GM23248 (cell line): Measurements from ENCODE around the gene TRAPPC8. TPM values are rescaled to one million over a fixed set of nuclear protein-coding genes. Genes with fewer than 3 reads are reported as not detected.
"Not testable (repeated sequence)": the region's sequence is repeated elsewhere in the genome, so short reads cannot be mapped to it uniquely, and the experiment has no call there.

ENCODE experiments used
- DNase-seq: peaks from one replicate; pipeline ENCODE4 v3.0.0-alpha.2; 2015
- H2AFZ ChIP-seq: fragments of 200-600 bp; sonication (generic); 2 replicates; pipeline ENCODE4 v1.6.1; 2016; ENCODE audit warnings: antibody characterized with exemption
- H3F3A ChIP-seq: fragments of 200-600 bp; sonication (generic); 2 replicates; pipeline ENCODE4 v1.6.1; 2016; ENCODE audit warnings: mild to moderate bottlenecking, antibody characterized with exemption, mixed run types; ENCODE audit not compliant: insufficient read depth
- H3K27ac ChIP-seq: fragments of 200-600 bp; sonication (generic); 2 replicates; pipeline ENCODE4 v1.5.1; 2016; ENCODE audit warnings: mild to moderate bottlenecking
- H3K27me3 ChIP-seq: fragments of 200-600 bp; sonication (generic); replicated peaks from 2 replicates; pipeline ENCODE4 v1.6.1; 2016; ENCODE audit warnings: mild to moderate bottlenecking; ENCODE audit not compliant: insufficient read depth
- H3K36me3 ChIP-seq: fragments of 200-600 bp; sonication (generic); 2 replicates; pipeline ENCODE4 v1.6.1; 2016; ENCODE audit warnings: low read depth, mild to moderate bottlenecking
- H3K4me1 ChIP-seq: fragments of 200-600 bp; sonication (generic); 2 replicates; pipeline ENCODE4 v1.6.1; 2016; ENCODE audit warnings: mild to moderate bottlenecking; ENCODE audit not compliant: insufficient read depth
- H3K4me2 ChIP-seq: fragments of 200-600 bp; sonication (generic); one replicate; pipeline ENCODE4 v1.6.1; 2016; ENCODE audit warnings: mild to moderate bottlenecking; ENCODE audit not compliant: unreplicated experiment
- H3K4me3 ChIP-seq: fragments of 200-600 bp; sonication (generic); 2 replicates; pipeline ENCODE4 v1.5.1; 2016; ENCODE audit warnings: mild to moderate bottlenecking
- H3K79me2 ChIP-seq: fragments of 200-600 bp; sonication (generic); 2 replicates; pipeline ENCODE4 v1.6.1; 2016; ENCODE audit warnings: mild to moderate bottlenecking; ENCODE audit not compliant: insufficient read depth
- H3K9ac ChIP-seq: fragments of 200-600 bp; sonication (generic); 2 replicates; pipeline ENCODE4 v1.6.1; 2016; ENCODE audit warnings: mild to moderate bottlenecking
- H3K9me2 ChIP-seq: fragments of 200-600 bp; sonication (generic); 2 replicates; pipeline ENCODE4 v1.6.1; 2016; ENCODE audit warnings: mixed run types, mild to moderate bottlenecking, moderate library complexity; ENCODE audit not compliant: insufficient read depth
- H3K9me3 ChIP-seq: fragments of 200-600 bp; sonication (generic); one replicate; pipeline ENCODE4 v1.6.1; 2017; ENCODE audit warnings: low read depth
- H4K20me1 ChIP-seq: fragments of 200-600 bp; sonication (generic); 2 replicates; pipeline ENCODE4 v1.6.0; 2016; ENCODE audit not compliant: insufficient read depth
- EZH2 ChIP-seq: fragments of 200-600 bp; sonication (generic); IDR thresholded peaks from 2 replicates; pipeline ENCODE4 v1.6.1; 2018; ENCODE audit warnings: antibody characterized with exemption, mild to moderate bottlenecking; ENCODE audit not compliant: insufficient read depth, poor library complexity, severe bottlenecking
- EZH2phosphoT487 ChIP-seq: fragments of 200-600 bp; sonication (generic); IDR thresholded peaks from 2 replicates; pipeline ENCODE4 v1.6.1; 2018; ENCODE audit warnings: antibody characterized with exemption, moderate library complexity, mild to moderate bottlenecking, low read depth; ENCODE audit not compliant: insufficient read depth
- WGBS, 2 experiments: methylation state at CpG; one replicate each; pipeline ENCODE4 v1.1.6; 2015 to 2017; ENCODE audit warnings: low lambda C conversion rate in 2 of 2, low coverage in 1 of 2; ENCODE audit errors: missing lambda C conversion rate in 2 of 2; 5-methylcytosine and 5-hydroxymethylcytosine counted together
- in situ Hi-C: fragments of 300-500 bp; cut with MboI; formaldehyde crosslinking; loops from 2 replicates; pipeline ENCODE4 v1.15.0; 2020
- polyA plus RNA-seq: library from polyadenylated mRNA; unstranded; fragments of >200 nt; fragmentation: Nextera tagmentation; extraction: Ambion mirVana; gene quantifications from 2 replicates; pipeline ENCODE4 v1.2.1, GENCODE V29; 2016
- total RNA-seq: library from RNA; depleted of rRNA; stranded (reverse); fragments of >200 nt; shearing (Covaris generic); gene quantifications from 2 replicates; pipeline ENCODE4 v1.2.3, GENCODE V29; 2014

The TRAPPC8 gene
- total and polyA plus RNA-seq, 2 experiments from 2014 or later, result 10.1 to 39.4 TPM

DNA sequence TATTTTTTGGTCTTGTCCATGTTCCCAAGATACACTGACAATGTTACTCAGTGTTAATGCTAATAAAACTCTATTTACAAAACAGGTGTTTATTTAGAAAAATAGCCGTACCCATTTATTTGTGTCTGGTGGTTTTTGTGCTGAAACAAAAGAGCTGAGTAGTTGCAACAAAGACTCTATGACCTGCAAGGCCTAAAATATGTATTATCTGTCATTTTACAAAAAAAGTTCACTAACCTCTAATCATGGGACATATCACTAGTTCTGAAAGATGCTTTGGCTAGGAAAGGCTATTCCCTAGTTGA lies 123.1 kb downstream of the TRAPPC8 start:
- Histone ChIP-seq H3K27me3 (0 out of 2 replicates have a peak, but pooled peaks cover 6% of the 10 kb centered on the region), H3K27ac (no peak overlapping the region), H3K4me2 (no peak overlapping the region), H3K9me2 (no peaks in the 10 kb centered on the region), H3K4me1 (no peaks in the 10 kb centered on the region), H3F3A (0 out of 2 replicates have a peak, but pooled peaks cover 3% of the 10 kb centered on the region), H2AFZ (no peak overlapping the region), H3K4me3 (no peak overlapping the region), H4K20me1 (no peaks in the 10 kb centered on the region), H3K79me2 (no peaks in the 10 kb centered on the region), H3K36me3 (no peaks in the 10 kb centered on the region), H3K9me3 (no peaks in the 10 kb centered on the region), H3K9ac (no peak overlapping the region)
- DNase-seq, result no peak
- 94 to 95% methylated on average over 1 of the region's 1 CpG for WGBS, 2 experiments
- in situ Hi-C loops, result no loop called here
- no peak for TF ChIP-seq EZH2phosphoT487
- no peak for TF ChIP-seq EZH2

- H3K4me3 ChIP-seq, result no peak overlapping the region
- H3K4me2 ChIP-seq, result no peak overlapping the region
- H3K9me3 ChIP-seq, result no peaks in the 10 kb centered on the region
- no peaks in the 10 kb centered on the region for H3K4me1 ChIP-seq
- in situ Hi-C loops, result no loop called here
- H3F3A ChIP-seq, result 0 out of 2 replicates have a peak, but pooled peaks cover 3% of the 10 kb centered on the region
- H2AFZ ChIP-seq, result 0 out of 2 replicates have a peak overlapping the region, but pooled peaks have one; percentile 21
- no peak overlapping the region for H3K9ac ChIP-seq
- no peaks in the 10 kb centered on the region for H3K36me3 ChIP-seq
- H3K27me3 ChIP-seq, result 0 out of 2 replicates have a peak, but pooled peaks cover 6% of the 10 kb centered on the region
- H3K27ac ChIP-seq, result no peak overlapping the region
- no peaks in the 10 kb centered on the region for H4K20me1 ChIP-seq
- DNase-seq, result peak; percentile 69
- H3K79me2 ChIP-seq, result no peaks in the 10 kb centered on the region
- no peak for TF ChIP-seq EZH2
- TF ChIP-seq EZH2phosphoT487, result no peak
- WGBS, 2 experiments, result 53 to 54% methylated on average over 11 of the region's 11 CpGs
- H3K9me2 ChIP-seq, result no peaks in the 10 kb centered on the region
Measured at GRCh38 chr18:31819106-31819924, 123.6 kb downstream of the TRAPPC8 start.

DNA sequence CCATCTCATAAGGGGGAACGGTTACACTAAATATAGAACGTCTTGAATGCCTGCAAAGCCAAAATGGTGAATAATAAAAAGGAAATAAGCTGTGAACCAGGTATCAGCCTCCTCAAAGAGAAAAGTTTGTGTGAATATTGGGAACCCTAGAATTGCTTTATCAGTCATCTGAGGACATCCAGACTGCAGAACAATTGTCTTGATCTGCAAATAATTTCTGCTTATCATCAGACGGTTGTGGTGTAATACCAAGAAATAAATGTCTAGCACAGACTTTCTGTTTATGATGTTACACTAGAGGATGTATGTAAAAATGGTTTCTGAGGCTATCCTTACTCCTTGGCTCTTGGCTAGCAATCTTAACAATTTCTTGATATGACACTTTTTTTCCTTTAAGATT lies 128.8 kb downstream of the TRAPPC8 start:
- no peaks in the 10 kb centered on the region for H3K9me2 ChIP-seq
- H3K4me2 ChIP-seq, result no peak overlapping the region
- no peaks in the 10 kb centered on the region for H4K20me1 ChIP-seq
- TF ChIP-seq EZH2 (no peak), EZH2phosphoT487 (no peak)
- H3K4me1 ChIP-seq, result no peaks in the 10 kb centered on the region
- H3K27ac ChIP-seq, result no peak overlapping the region
- H3K4me3 ChIP-seq, result no peak overlapping the region
- no peaks in the 10 kb centered on the region for H3F3A ChIP-seq
- no peaks in the 10 kb centered on the region for H3K36me3 ChIP-seq
- H3K9ac ChIP-seq, result no peak overlapping the region
- H2AFZ ChIP-seq, result no peak overlapping the region
- in situ Hi-C loops, result no loop called here
- DNase-seq, result no peak
- no peaks in the 10 kb centered on the region for H3K9me3 ChIP-seq
- 13 to 15% methylated on average over 3 of the region's 3 CpGs for WGBS, 2 experiments
- no peaks in the 10 kb centered on the region for H3K79me2 ChIP-seq
- 0 out of 2 replicates have a peak, but pooled peaks cover 6% of the 10 kb centered on the region for H3K27me3 ChIP-seq

- H3K27me3 ChIP-seq, H3K79me2 ChIP-seq, H3K27ac ChIP-seq, H3K4me2 ChIP-seq, H3K4me3 ChIP-seq, H3K9me2 ChIP-seq, DNase-seq, H3K4me1 ChIP-seq, H3F3A ChIP-seq, in situ Hi-C loops, H3K36me3 ChIP-seq, H2AFZ ChIP-seq, H3K9me3 ChIP-seq, H3K9ac ChIP-seq, H4K20me1 ChIP-seq: not testable (repeated sequence)
- 53 to 55% methylated on average over 7 of the region's 7 CpGs for WGBS, 2 experiments
Measured at GRCh38 chr18:31810336-31811130, 132.4 kb downstream of the TRAPPC8 start.

DNA sequence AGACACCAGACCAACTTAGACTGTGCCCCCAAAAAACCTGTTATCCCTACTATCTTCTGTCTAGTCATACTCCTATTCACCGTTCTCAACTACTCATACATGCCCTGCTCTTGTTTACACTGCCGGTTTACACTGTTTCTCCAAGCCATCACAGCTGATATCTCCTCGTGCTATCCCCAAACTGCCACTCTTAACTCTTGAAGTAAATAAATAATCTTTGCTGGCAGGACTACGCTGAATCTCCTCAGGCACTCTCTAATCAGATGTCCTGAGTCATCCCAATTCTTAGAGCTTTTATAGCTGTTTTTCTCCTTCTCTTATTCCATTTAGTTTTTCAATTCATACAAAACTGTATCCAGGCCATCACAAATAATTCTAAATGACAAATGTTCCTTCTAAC lies 133.9 kb downstream of the TRAPPC8 start:
- not testable (repeated sequence) for H2AFZ ChIP-seq, DNase-seq, H3K79me2 ChIP-seq, H3K27me3 ChIP-seq, H3K9me2 ChIP-seq, H3F3A ChIP-seq, H3K9me3 ChIP-seq, H3K4me2 ChIP-seq, H3K4me1 ChIP-seq, H4K20me1 ChIP-seq, H3K9ac ChIP-seq, H3K4me3 ChIP-seq, H3K36me3 ChIP-seq, H3K27ac ChIP-seq
- in situ Hi-C loops, result loop anchor here (10.0 kb wide), 1 partner anchor 254 kb away; no protein-coding TSS in a partner anchor
- WGBS, 2 experiments, result 64 to 76% methylated on average over 3 to 4 of the region's 4 CpGs
